Mesenteric fat pad (tissue), 1 donor: Measurements from ENCODE around the gene ENO2. TPM values are rescaled to one million over a fixed set of nuclear protein-coding genes. Genes with fewer than 3 reads are reported as not detected.
A peak's percentile ranks its signal among the peaks of the same experiment; 100 is the strongest.

ENCODE experiments used
- microRNA-seq: library from miRNA; unstranded; fragments of <30 nt; microRNA quantifications from one replicate; pipeline ENCODE4 v1.2.0, GENCODE V29; 2020; ENCODE audit warnings: borderline number of aligned reads
- total RNA-seq: library from RNA; stranded (reverse); fragmentation: NEBNext Ultra II Directional; extraction: Animal tissue kit (Norgen Biotek cat#: 25700); gene quantifications from one replicate; pipeline ENCODE4 v1.2.1, GENCODE V29; 2021
- donor health status: DM: yes; HTN: yes; CAD: no.

Gene ENO2
- total RNA-seq, 1 donor from 2014 or later: 5.3 TPM

Small RNA genes within 50 kb of the gene (microRNA-seq; reads per million reads assigned to microRNA genes)
- gene MIR141 (34.9 reads per million, percentile 30 among the genes with 10 or more reads in this experiment), gene MIR200C (567 reads per million, percentile 72 among the genes with 10 or more reads in this experiment)

Other genes with a start within 250 kb of the ENO2 start
- gene ZNF384, start 225.2 kb upstream of the ENO2 start, total RNA-seq: 39.3 TPM
- 0.16 TPM for gene PIANP, start 213.8 kb upstream of the ENO2 start, total RNA-seq
- gene COPS7A, start 190.5 kb upstream of the ENO2 start, total RNA-seq: 57.5 TPM
- 145 TPM for gene MLF2, start 161.4 kb upstream of the ENO2 start, total RNA-seq
- gene PTMS, start 148.2 kb upstream of the ENO2 start, total RNA-seq: 161 TPM
- gene LAG3, start 142.1 kb upstream of the ENO2 start, total RNA-seq: 1.3 TPM
- gene CD4, start 125.1 kb upstream of the ENO2 start, total RNA-seq: 31.3 TPM
- 7.0 TPM for gene GPR162, start 92.8 kb upstream of the ENO2 start, total RNA-seq
- gene P3H3, start 86.2 kb upstream of the ENO2 start, total RNA-seq: 11.1 TPM
- gene GNB3, start 73.7 kb upstream of the ENO2 start, total RNA-seq: 1.2 TPM
- gene CDCA3, start 63.3 kb upstream of the ENO2 start, total RNA-seq: 0.16 TPM
- gene USP5, start 62.4 kb upstream of the ENO2 start, total RNA-seq: 74.8 TPM
- gene TPI1, start 47.0 kb upstream of the ENO2 start, total RNA-seq: 383 TPM
- 4.6 TPM for gene SPSB2, start 41.3 kb upstream of the ENO2 start, total RNA-seq
- 4.2 TPM for gene LRRC23, start 9.8 kb upstream of the ENO2 start, total RNA-seq
- gene ATN1, start 13.4 kb downstream of the ENO2 start, total RNA-seq: 148 TPM
- not detected for gene RNU7-1, start 29.2 kb downstream of the ENO2 start, total RNA-seq
- gene C12orf57, start 29.4 kb downstream of the ENO2 start, total RNA-seq: 125 TPM
- gene PTPN6, start 36.8 kb downstream of the ENO2 start, total RNA-seq: 47.2 TPM
- gene PHB2, start 56.1 kb downstream of the ENO2 start, total RNA-seq: 143 TPM
- gene EMG1, start 56.3 kb downstream of the ENO2 start, total RNA-seq: 44.3 TPM
- gene LPCAT3, start 103.9 kb downstream of the ENO2 start, total RNA-seq: 60.1 TPM
- gene C1S, start 146.1 kb downstream of the ENO2 start, total RNA-seq: 593 TPM
- 789 TPM for gene C1R, start 177.9 kb downstream of the ENO2 start, total RNA-seq
- gene C1RL, start 194.6 kb downstream of the ENO2 start, total RNA-seq: 68.8 TPM
- 1.1 TPM for gene RBP5, start 214.3 kb downstream of the ENO2 start, total RNA-seq
- 15.4 TPM for gene CLSTN3, start 215.8 kb downstream of the ENO2 start, total RNA-seq